ENCODE results near the gene CACFD1. TPM values are rescaled to one million over a fixed set of nuclear protein-coding genes. Genes with fewer than 3 reads are reported as not detected.
A peak's percentile ranks its signal among the peaks of the same experiment; 100 is the strongest.

CACFD1 gene
- total and polyA plus RNA-seq, 2 experiments from 2014 or later = 5.8 to 18.2 TPM

GRCh38 chr9:133512253-133513213 is 52.8 kb downstream of the CACFD1 start:
- peaks cover 5% of the 10 kb centered on the region; the same call in 1 of the 2 replicates for H3F3A ChIP-seq (replicated peaks; ENCODE audit: low read depth)
- 0 out of 2 replicates have a peak overlapping the region, but pooled peaks have one; percentile 28 for H2AFZ ChIP-seq
- no peak overlapping the region for H3K4me3 Mint-ChIP-seq
- DNase-seq (ENCODE audit: low spot score) = no peak
- H3K27me3 Mint-ChIP-seq (ENCODE audit: insufficient read depth, low read depth, poor library complexity) = peaks cover 11% of the 10 kb centered on the region
- peaks cover 21% of the 10 kb centered on the region for H3K4me1 Mint-ChIP-seq
- H3K4me2 ChIP-seq = no peak overlapping the region
- no peak for ATAC-seq
- H3K27me3 ChIP-seq (ENCODE audit: insufficient read depth) = no peaks in the 10 kb centered on the region
- no peak overlapping the region for H3K27ac Mint-ChIP-seq
- no peaks in the 10 kb centered on the region for H3K36me3 Mint-ChIP-seq (ENCODE audit: low read depth)
- H3K36me3 ChIP-seq (ENCODE audit: insufficient read depth) = no peaks in the 10 kb centered on the region
- no peaks in the 10 kb centered on the region for H3K9me3 Mint-ChIP-seq
- H4K20me1 ChIP-seq (replicated peaks; ENCODE audit: insufficient read depth) = no peaks in the 10 kb centered on the region
- H3K79me2 ChIP-seq (replicated peaks; ENCODE audit: insufficient read depth) = no peaks in the 10 kb centered on the region
- H3K4me1 ChIP-seq (ENCODE audit: insufficient read depth) = peaks cover 15% of the 10 kb centered on the region
- TF ChIP-seq STAT1 (IDR thresholded peaks at IDR 0.05; ENCODE audit: unreplicated experiment) (no peak), JUNB (IDR thresholded peaks at IDR 0.05; ENCODE audit: unreplicated experiment) (no peak), CTCF (conservative IDR thresholded peaks at IDR 0.05; ENCODE audit: low read depth in 2 of 2) (0 out of 4 replicates have a peak, but pooled peaks of 1 of the 2 experiments have one; percentile 6)
- no peak overlapping the region for H3K4me3 ChIP-seq
- no peaks in the 10 kb centered on the region for H3K9me2 ChIP-seq (ENCODE audit: insufficient read depth)
- no peak overlapping the region for H3K27ac ChIP-seq (ENCODE audit: low read depth)

DNA sequence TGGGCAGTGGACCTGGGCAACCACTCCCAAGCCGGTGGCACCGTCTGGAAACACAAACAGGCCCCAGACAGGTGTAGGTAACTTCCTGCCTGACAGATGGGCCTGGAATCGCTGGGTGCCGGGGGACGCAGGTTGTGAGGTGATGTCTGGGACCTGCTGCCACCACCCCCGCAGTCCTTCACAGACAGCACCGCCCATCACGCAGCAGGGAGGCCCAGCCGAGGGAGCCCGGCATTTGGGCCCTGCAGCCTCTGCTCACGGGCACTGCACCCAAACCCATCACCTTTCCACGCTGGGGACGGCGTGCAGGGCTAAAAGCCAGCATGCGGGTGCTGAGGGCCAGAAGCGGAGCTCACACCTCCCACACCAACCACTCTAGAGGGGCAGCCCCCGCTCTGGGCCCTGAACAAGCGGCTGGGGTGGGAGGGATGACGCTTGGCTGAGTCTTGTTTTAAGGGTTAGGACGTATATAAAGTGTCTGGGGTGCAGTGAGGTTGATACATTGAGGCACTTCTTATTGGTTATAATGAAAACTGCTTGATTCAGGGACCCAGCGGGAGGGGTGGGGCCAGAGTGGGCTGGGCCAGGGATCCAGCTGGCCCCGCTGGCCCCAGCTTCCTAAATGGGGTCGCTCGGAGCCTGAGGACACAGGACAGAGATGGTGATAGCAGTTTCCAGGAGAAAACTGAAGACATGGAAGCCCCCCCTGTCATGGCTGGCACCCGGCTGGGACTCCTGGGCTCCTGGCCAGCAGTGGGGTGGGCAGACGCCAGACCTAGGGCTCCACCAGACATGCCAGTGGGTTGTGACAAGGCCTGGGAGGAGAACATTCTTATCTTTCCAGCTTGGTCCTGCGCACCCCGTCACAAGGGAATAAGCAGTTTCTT is 53.7 kb downstream of the CACFD1 start:
- Mint-ChIP-seq H3K36me3 (ENCODE audit: low read depth) (no peaks in the 10 kb centered on the region), H3K4me1 (peaks cover 21% of the 10 kb centered on the region)
- peak; percentile 7; the same call in 1 of the 3 replicates for ATAC-seq

More for the DNA sequence above, 53.7 kb downstream of the CACFD1 start:
- Histone ChIP-seq H3K4me2 (no peak overlapping the region), H3K27ac (ENCODE audit: low read depth) (no peak overlapping the region), H4K20me1 (replicated peaks; ENCODE audit: insufficient read depth) (no peaks in the 10 kb centered on the region), H2AFZ (0 out of 2 replicates have a peak overlapping the region, but pooled peaks have one; percentile 28), H3F3A (replicated peaks; ENCODE audit: low read depth) (peaks cover 5% of the 10 kb centered on the region; the same call in 1 of the 2 replicates), H3K79me2 (replicated peaks; ENCODE audit: insufficient read depth) (no peaks in the 10 kb centered on the region), H3K9me2 (ENCODE audit: insufficient read depth) (no peaks in the 10 kb centered on the region), H3K4me1 (ENCODE audit: insufficient read depth) (peaks cover 15% of the 10 kb centered on the region), H3K36me3 (ENCODE audit: insufficient read depth) (no peaks in the 10 kb centered on the region), H3K27me3 (ENCODE audit: insufficient read depth) (no peaks in the 10 kb centered on the region), H3K4me3 (no peak overlapping the region)
- Mint-ChIP-seq H3K4me3 (no peak overlapping the region), H3K27ac (no peak overlapping the region), H3K27me3 (ENCODE audit: insufficient read depth, low read depth, poor library complexity) (peaks cover 11% of the 10 kb centered on the region), H3K9me3 (no peaks in the 10 kb centered on the region)
- TF ChIP-seq JUNB (IDR thresholded peaks at IDR 0.05; ENCODE audit: unreplicated experiment) (no peak), ZNF462 (CRISPR knock-in tag; IDR thresholded peaks at IDR 0.05) (no peak), EZH2phosphoT487 (IDR thresholded peaks at IDR 0.05; ENCODE audit: unreplicated experiment) (no peak), ZNF331 (CRISPR knock-in tag; IDR thresholded peaks at IDR 0.05; ENCODE audit: low read depth) (no peak)
- TF ChIP-seq, protein P1, sequence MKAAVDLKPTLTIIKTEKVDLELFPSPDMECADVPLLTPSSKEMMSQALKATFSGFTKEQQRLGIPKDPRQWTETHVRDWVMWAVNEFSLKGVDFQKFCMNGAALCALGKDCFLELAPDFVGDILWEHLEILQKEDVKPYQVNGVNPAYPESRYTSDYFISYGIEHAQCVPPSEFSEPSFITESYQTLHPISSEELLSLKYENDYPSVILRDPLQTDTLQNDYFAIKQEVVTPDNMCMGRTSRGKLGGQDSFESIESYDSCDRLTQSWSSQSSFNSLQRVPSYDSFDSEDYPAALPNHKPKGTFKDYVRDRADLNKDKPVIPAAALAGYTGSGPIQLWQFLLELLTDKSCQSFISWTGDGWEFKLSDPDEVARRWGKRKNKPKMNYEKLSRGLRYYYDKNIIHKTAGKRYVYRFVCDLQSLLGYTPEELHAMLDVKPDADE (IDR thresholded peaks at IDR 0.05) = no peak
- DNase-seq (ENCODE audit: low spot score) = no peak

Data from GM23338 (cell line).